Lung microvascular endothelial cell (primary cell): ENCODE results near the gene SLC28A3. TPM values are rescaled to one million over a fixed set of nuclear protein-coding genes. Genes with fewer than 3 reads are reported as not detected.
A peak's percentile ranks its signal among the peaks of the same experiment; 100 is the strongest.

ENCODE experiments used
- DNase-seq, 2 donors: peaks; one replicate each; pipeline versions ENCODE4 v3.0.0 to v3.0.0-alpha.2; 2010; ENCODE audit warnings: low read depth in 2 of 2
- total RNA-seq: library from RNA; depleted of rRNA; stranded (reverse); fragments of >200 nt; gene quantifications from 2 replicates; pipeline ENCODE4 v1.2.1, GENCODE V29; 2014

SLC28A3 gene
- total RNA-seq, 1 donor from 2014 or later = not detected

DNA sequence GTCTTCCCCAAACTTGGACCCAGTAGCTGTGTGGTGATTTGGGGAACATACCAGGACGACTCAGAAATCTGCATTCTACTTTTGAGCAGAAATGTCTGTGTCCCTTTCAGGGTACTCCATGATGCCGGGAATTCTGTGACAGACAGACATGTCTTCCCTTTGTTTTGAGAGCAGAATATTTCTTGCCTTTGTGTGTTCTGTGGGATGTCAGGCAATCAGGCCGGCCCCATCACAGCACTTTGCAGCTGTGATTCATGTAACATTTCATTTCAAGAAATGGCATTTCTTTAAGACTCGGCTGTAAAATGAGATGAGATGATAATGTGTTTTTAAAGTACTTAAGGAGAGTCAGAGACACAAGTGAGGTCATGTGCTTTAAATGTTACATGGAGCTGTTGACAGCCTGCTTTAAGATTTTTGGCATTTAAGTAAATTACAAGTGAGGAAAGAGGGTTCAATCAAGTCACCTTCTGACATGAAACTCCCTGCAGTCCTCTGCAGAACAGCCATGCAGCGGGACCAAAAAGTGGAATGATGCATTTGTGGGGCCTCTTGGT, 98.7 kb downstream of the SLC28A3 start:
- no peak for DNase-seq

DNA sequence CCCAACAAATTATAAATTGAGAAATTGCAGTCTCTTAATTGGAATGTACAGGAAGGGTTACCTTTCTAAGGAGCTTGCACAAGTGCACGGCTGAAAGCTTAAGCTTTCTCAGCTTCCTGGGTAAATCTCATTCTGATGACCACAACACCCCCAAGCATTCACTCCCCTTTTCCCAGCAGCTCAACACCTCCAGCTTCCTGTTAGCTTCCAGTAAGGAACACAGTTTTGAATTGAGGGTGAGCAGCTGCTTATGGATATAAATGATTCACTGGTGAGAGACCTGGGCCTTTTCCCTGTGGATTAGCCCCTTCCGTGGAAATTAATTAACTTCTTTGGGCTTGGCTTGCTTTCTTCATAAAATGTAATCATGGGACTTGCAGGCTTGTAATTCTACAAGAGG, 101.2 kb downstream of the SLC28A3 start:
- DNase-seq = peak in 1 of 2 donors; percentile 3

DNA sequence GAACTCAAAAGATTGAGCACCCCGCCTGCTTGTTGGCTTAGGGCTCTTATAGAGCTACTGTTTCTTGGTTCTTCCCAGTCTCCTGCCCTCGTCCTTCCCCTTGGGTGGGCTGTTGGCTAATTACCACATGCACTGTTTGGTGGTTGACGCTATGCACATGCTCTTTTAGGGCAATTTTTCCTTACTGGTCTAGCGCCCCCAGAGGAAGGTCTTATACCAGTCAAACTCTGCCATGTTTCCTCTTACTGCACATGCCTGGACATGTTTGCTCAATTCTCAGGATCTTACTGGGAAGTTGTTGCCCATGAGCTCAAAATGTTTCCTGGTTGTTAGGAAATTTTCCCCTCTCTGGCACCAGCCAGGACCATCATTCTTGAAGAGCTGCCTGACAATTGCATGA, 101.9 kb downstream of the SLC28A3 start:
- no peak for DNase-seq

GRCh38 chr9:84235511-84235910, 105.0 kb downstream of the SLC28A3 start:
- DNase-seq = no peak

- no peak for DNase-seq
Measured at GRCh38 chr9:84230355-84231145, 110.0 kb downstream of the SLC28A3 start.

DNA sequence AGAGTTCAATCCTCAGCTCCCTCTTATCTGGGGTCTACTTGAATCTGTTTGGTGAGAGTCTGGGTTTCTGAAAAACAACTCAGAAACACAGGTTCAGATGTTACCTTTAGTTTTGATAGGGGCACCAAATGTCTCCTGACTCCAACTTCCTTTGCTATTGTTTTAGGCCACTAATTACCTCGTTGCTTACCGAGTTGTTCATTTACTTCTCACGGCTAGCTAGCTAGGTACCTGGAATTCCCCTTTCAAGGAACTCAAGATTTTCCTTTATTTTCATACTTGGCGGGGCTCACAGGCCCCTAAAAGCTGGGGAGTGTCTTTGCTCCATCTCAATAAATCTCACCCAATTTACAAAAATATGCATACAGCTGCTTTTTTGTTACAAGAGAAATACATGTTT, 111.4 kb downstream of the SLC28A3 start:
- no peak for DNase-seq

DNA sequence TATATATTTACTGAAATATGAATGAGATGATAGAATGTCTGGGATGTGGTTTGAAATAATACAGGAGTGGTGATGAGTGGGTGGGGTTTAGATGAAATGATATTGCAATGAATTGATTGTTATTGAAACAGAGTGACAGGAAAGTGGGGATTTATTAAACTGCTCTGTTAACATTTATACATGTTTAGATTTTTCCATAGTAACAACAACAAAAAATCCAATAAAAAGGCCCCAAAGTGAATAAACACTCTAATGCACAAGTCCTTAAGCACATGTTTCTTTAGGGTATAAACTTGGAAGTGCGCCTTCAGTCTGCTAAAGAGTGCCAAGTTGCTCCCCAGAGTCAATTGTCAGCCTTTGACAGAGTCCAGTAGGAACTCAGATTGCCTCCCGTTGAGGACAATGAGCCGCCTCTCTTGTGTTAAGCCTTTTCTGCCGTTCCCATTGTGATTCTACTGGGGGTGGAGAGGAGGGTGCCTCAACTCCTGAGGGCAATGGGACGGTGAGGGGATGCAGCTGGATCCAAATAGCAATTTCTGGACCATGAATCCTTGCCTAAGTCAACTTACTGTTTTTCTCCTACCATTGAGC, 112.3 kb downstream of the SLC28A3 start:
- no peak for DNase-seq

- peak in 1 of 2 donors; percentile 27 for DNase-seq
Measured at GRCh38 chr9:84226126-84226525, 114.4 kb downstream of the SLC28A3 start.
